HCT116 (cell line): ENCODE results near the gene CLDN5. TPM values are rescaled to one million over a fixed set of nuclear protein-coding genes. Genes with fewer than 3 reads are reported as not detected.

ENCODE experiments used
- ATAC-seq: fragments of 200-7000 bp; cut with Tn5 transposase; 2 replicates; pipeline ENCODE4 v1.9.1; 2020; ENCODE audit warnings: mild to moderate bottlenecking, moderate library complexity
- BruUV-seq: library from RNA; stranded (reverse); fragments of 400-500 nt; replicated peaks from 2 replicates; lab custom pipeline; 2021; lab: Mats Ljungman, UMichigan
- CTCF ChIA-PET: fragments of 300-600 bp; sonication (Branson Sonifier 250); formaldehyde crosslinking; loops from one replicate; lab custom pipeline; 2021; ENCODE audit warnings: antibody characterized with exemption; lab: Charles Lee
- POLR2A ChIA-PET: fragments of 300-600, 350-600 bp; sonication (Branson Sonifier 250); formaldehyde crosslinking; loops from one replicate; lab custom pipeline; 2021; ENCODE audit warnings: antibody characterized with exemption; lab: Charles Lee
- RAD21 ChIA-PET, 2 experiments: fragments of 300-600 bp; sonication (Branson Sonifier 250); formaldehyde crosslinking; loops; one replicate each; lab custom pipeline; 2023; ENCODE audit warnings: low total read pairs in 2 of 2; ENCODE audit not compliant: uncharacterized antibody in 2 of 2, unreplicated experiment in 2 of 2, low non-redundant PET in 1 of 2; lab: Charles Lee
- DNase-seq: peaks from one replicate; pipeline ENCODE4 v3.0.0-alpha.2; 2010; ENCODE audit warnings: low read depth, low spot score
- H2AFZ ChIP-seq: fragments of 200-600 bp; shearing (Covaris generic), sonication (generic); 2 replicates; pipeline ENCODE4 v1.6.1; 2017; ENCODE audit warnings: low read depth, mixed run types, mixed read lengths, antibody characterized with exemption, low read length; ENCODE audit not compliant: poor library complexity, severe bottlenecking
- H3K27ac ChIP-seq: 2 replicates; pipeline ENCODE4 v1.5.1; 2012; ENCODE audit warnings: low read depth, low read length
- H3K27me3 ChIP-seq: fragments of 200-600 bp; sonication (generic); 2 replicates; pipeline ENCODE4 v1.6.1; 2016; ENCODE audit warnings: mixed run types, low read length, mixed read lengths; ENCODE audit not compliant: insufficient read depth
- H3K36me3 ChIP-seq, 2 experiments: fragments of 200-500 bp in 1 of 2; fragments of 200-600 bp in 1 of 2; sonication (Bioruptor generic) in 1 of 2; sonication (generic) in 1 of 2; 2 replicates each; pipeline versions ENCODE4 v1.5.1 to v1.6.1; 2014 to 2016; ENCODE audit warnings: low read length in 2 of 2, inconsistent platforms in 1 of 2, mixed read lengths in 1 of 2, mixed run types in 1 of 2; ENCODE audit not compliant: insufficient read depth in 2 of 2, control insufficient read depth in 1 of 2
- H3K4me1 ChIP-seq, 2 experiments: fragments of 200-600 bp in 1 of 2; sonication (generic) in 1 of 2; 2 replicates each; pipeline versions ENCODE4 v1.5.1 to v1.6.1; 2012 to 2017; ENCODE audit warnings: low read length in 2 of 2, inconsistent platforms in 1 of 2, mild to moderate bottlenecking in 1 of 2, mixed read lengths in 1 of 2, mixed run types in 1 of 2, moderate library complexity in 1 of 2; ENCODE audit not compliant: insufficient read depth in 2 of 2, control insufficient read depth in 1 of 2
- H3K4me2 ChIP-seq: fragments of 200-600 bp; sonication (generic); 2 replicates; pipeline ENCODE4 v1.6.1; 2017; ENCODE audit warnings: mixed run types, low read length, mixed read lengths
- H3K4me3 ChIP-seq, 2 experiments: fragments of 200-600 bp in 1 of 2; sonication (generic) in 1 of 2; replicated peaks in 1 of 2; 2 replicates each; pipeline ENCODE4 v1.5.1; 2011 to 2016; ENCODE audit warnings: low read length in 2 of 2, control low read depth in 1 of 2, low read depth in 1 of 2, mild to moderate bottlenecking in 1 of 2, mixed read lengths in 1 of 2, mixed run types in 1 of 2
- H3K79me2 ChIP-seq: fragments of 200-600 bp; sonication (generic); 2 replicates; pipeline ENCODE4 v1.6.1; 2017; ENCODE audit warnings: mild to moderate bottlenecking, mixed run types, low read length, moderate library complexity, mixed read lengths; ENCODE audit not compliant: insufficient read depth
- H3K9ac ChIP-seq: fragments of 200-600 bp; sonication (generic); 2 replicates; pipeline ENCODE4 v1.6.1; 2016; ENCODE audit warnings: low read length, mixed read lengths
- H3K9me2 ChIP-seq: fragments of 200-600 bp; sonication (generic), shearing (Covaris generic); 2 replicates; pipeline ENCODE4 v1.6.1; 2017; ENCODE audit warnings: mixed run types, mild to moderate bottlenecking, moderate library complexity; ENCODE audit not compliant: insufficient read depth
- H3K9me3 ChIP-seq, 2 experiments: fragments of 200-500 bp in 1 of 2; fragments of 200-600 bp in 1 of 2; sonication (Bioruptor generic) in 1 of 2; sonication (generic) in 1 of 2; 2 replicates each; pipeline ENCODE4 v1.6.1; 2014 to 2017; ENCODE audit warnings: low read length in 2 of 2, mixed read lengths in 2 of 2, inconsistent platforms in 1 of 2, low read depth in 1 of 2, mild to moderate bottlenecking in 1 of 2, mixed run types in 1 of 2, moderate library complexity in 1 of 2; ENCODE audit not compliant: control insufficient read depth in 1 of 2, insufficient read depth in 1 of 2
- H4K20me1 ChIP-seq: fragments of 200-600 bp; sonication (generic), shearing (Covaris generic); 2 replicates; pipeline ENCODE4 v1.6.1; 2017; ENCODE audit warnings: mixed run types, mild to moderate bottlenecking, moderate library complexity; ENCODE audit not compliant: insufficient read depth
- CBX3 ChIP-seq: IDR thresholded peaks from 2 replicates; pipeline ENCODE4 v1.6.1; 2012; ENCODE audit warnings: low read depth
- CEBPB ChIP-seq: IDR thresholded peaks from 2 replicates; pipeline ENCODE4 v1.6.1; 2012; ENCODE audit warnings: low read depth
- CTCF ChIP-seq, 3 experiments: fragments of 200-600 bp in 1 of 3; sonication (generic) in 1 of 3; IDR thresholded peaks in 2 of 3; conservative IDR thresholded peaks in 1 of 3; 2 replicates each; pipeline ENCODE4 v1.5.1; 2012 to 2017; ENCODE audit warnings: low read depth in 2 of 3, low read length in 2 of 3, antibody characterized with exemption in 1 of 3, borderline replicate concordance in 1 of 3, control low read depth in 1 of 3, mild to moderate bottlenecking in 1 of 3, mixed read lengths in 1 of 3, mixed run types in 1 of 3, moderate library complexity in 1 of 3; ENCODE audit not compliant: insufficient read depth in 1 of 3
- EGR1 ChIP-seq: IDR thresholded peaks from 2 replicates; pipeline ENCODE4 v1.6.1; 2012; ENCODE audit warnings: low read depth
- ELF1 ChIP-seq: IDR thresholded peaks from 2 replicates; pipeline ENCODE4 v1.6.1; 2012; ENCODE audit warnings: low read depth, borderline replicate concordance
- EZH2 ChIP-seq: fragments of 200-600 bp; sonication (generic); IDR thresholded peaks from 2 replicates; pipeline ENCODE4 v1.6.1; 2017; ENCODE audit warnings: antibody characterized with exemption, mixed run types
- EZH2phosphoT487 ChIP-seq: fragments of 200-600 bp; IDR thresholded peaks from 2 replicates; pipeline ENCODE4 v1.6.1; 2018; ENCODE audit warnings: antibody characterized with exemption, borderline replicate concordance
- FOSL1 ChIP-seq: IDR thresholded peaks from 2 replicates; pipeline ENCODE4 v1.6.1; 2012; ENCODE audit warnings: low read depth
- JUND ChIP-seq: IDR thresholded peaks from 2 replicates; pipeline ENCODE4 v1.6.1; 2012
- POLR2A ChIP-seq: IDR thresholded peaks from 2 replicates; pipeline ENCODE4 v1.7.0; 2011; ENCODE audit warnings: borderline replicate concordance; ENCODE audit not compliant: insufficient read depth, insufficient read length; ENCODE audit errors: extremely low read depth
- SIN3A ChIP-seq: IDR thresholded peaks from 2 replicates; pipeline ENCODE4 v1.6.1; 2012; ENCODE audit warnings: low read depth
- SP1 ChIP-seq: IDR thresholded peaks from 2 replicates; pipeline ENCODE4 v1.6.1; 2012; ENCODE audit warnings: low read depth
- SRF ChIP-seq: IDR thresholded peaks from 2 replicates; pipeline ENCODE4 v1.6.1; 2012; ENCODE audit warnings: low read depth
- TCF7L2 ChIP-seq: IDR thresholded peaks from 2 replicates; pipeline ENCODE4 v1.7.0; 2011; ENCODE audit warnings: borderline replicate concordance, inconsistent platforms; ENCODE audit not compliant: insufficient read depth, insufficient read length; ENCODE audit errors: extremely low read depth
- ZBTB33 ChIP-seq: IDR thresholded peaks from 2 replicates; pipeline ENCODE4 v1.6.1; 2011; ENCODE audit warnings: mild to moderate bottlenecking, low read length, moderate library complexity; ENCODE audit not compliant: insufficient replicate concordance; ENCODE audit errors: extremely low read depth
- intact Hi-C: fragments of 100-400 bp; cut with micrococcal nuclease; formaldehyde crosslinking; loops from 2 replicates; pipeline ENCODE4 v1.10.0; 2022
- total RNA-seq: library from RNA; stranded (reverse); gene quantifications from one replicate; pipeline ENCODE4 v1.2.1, GENCODE V29; 2021; ENCODE audit not compliant: unreplicated experiment

CLDN5 gene
- total RNA-seq, 1 experiment from 2014 or later, result 0.32 TPM

- no peaks in the 10 kb centered on the region for H3K36me3 ChIP-seq
- POLR2A ChIA-PET, result no interaction called here
- H4K20me1 ChIP-seq, result no peaks in the 10 kb centered on the region
- no peak overlapping the region for H3K4me3 ChIP-seq
- H3K4me1 ChIP-seq, result no peaks in the 10 kb centered on the region
- no peaks in the 10 kb centered on the region for H3K9me3 ChIP-seq
- no peak overlapping the region for H3K4me2 ChIP-seq
- DNase-seq (no peak), ATAC-seq (no peak)
- TF ChIP-seq SP1 (no peak), ZBTB33 (no peak), EGR1 (no peak), ELF1 (no peak), CEBPB (no peak), SIN3A (no peak), JUND (no peak), CBX3 (no peak), TCF7L2 (no peak), POLR2A (no peak), EZH2phosphoT487 (no peak), FOSL1 (no peak), CTCF (IDR thresholded peaks at IDR 0.05 in 2 of 3, conservative IDR thresholded peaks at IDR 0.05 in 1 of 3; ENCODE audit: borderline replicate concordance in 1 of 3, insufficient read depth in 1 of 3, low read depth in 2 of 3, low read length in 2 of 3) (no peak), EZH2 (no peak), SRF (no peak)
- no peaks in the 10 kb centered on the region for H3K9me2 ChIP-seq
- no peak overlapping the region for H3K9ac ChIP-seq
- intact Hi-C loops, result no loop called here
- BruUV-seq, result no TSS peak
- H2AFZ ChIP-seq, result no peak overlapping the region
- H3K27me3 ChIP-seq, result no peaks in the 10 kb centered on the region
- no peaks in the 10 kb centered on the region for H3K79me2 ChIP-seq
- H3K27ac ChIP-seq, result no peak overlapping the region
- CTCF ChIA-PET, result no interaction called here
- RAD21 ChIA-PET, result no interaction called here
These were observed 23.4 kb upstream of the CLDN5 start for GRCh38 chr22:19547620-19548019.
